Fibroblast of skin of right quadriceps (primary cell): ENCODE results near the gene SLC46A1.

ENCODE experiments used
- DNase-seq: peaks from one replicate; pipeline ENCODE4 v3.0.0-alpha.2; 2013

SLC46A1 gene

GRCh38 chr17:28379814-28380801, 25.9 kb downstream of the SLC46A1 start:
- peak; percentile 36 for DNase-seq

GRCh38 chr17:28372945-28373274, 33.1 kb downstream of the SLC46A1 start:
- DNase-seq = no peak

- no peak for DNase-seq
These were observed 33.6 kb downstream of the SLC46A1 start for GRCh38 chr17:28372203-28372944.

GRCh38 chr17:28371245-28372202, 34.5 kb downstream of the SLC46A1 start, which contains the start of gene SARM1:
Gene SARM1 (plus strand): TSS chr17:28371694. CDS start chr17:28372033, 339 bp downstream.
- peak; percentile 93 for DNase-seq

GRCh38 chr17:28370744-28371103, 35.3 kb downstream of the SLC46A1 start:
- no peak for DNase-seq

- DNase-seq = no peak
These were observed 35.8 kb downstream of the SLC46A1 start, which contains the start of gene VTN for GRCh38 chr17:28370035-28370743. Gene VTN (minus strand): TSS chr17:28370307. CDS start chr17:28370203, 104 bp downstream.

GRCh38 chr17:28369684-28370034, 36.4 kb downstream of the SLC46A1 start:
- no peak for DNase-seq

GRCh38 chr17:28368915-28369683, 36.9 kb downstream of the SLC46A1 start:
- DNase-seq = no peak

- DNase-seq = no peak
These were observed 37.6 kb downstream of the SLC46A1 start for GRCh38 chr17:28368306-28368831.

- DNase-seq = no peak
These were observed 38.2 kb downstream of the SLC46A1 start for GRCh38 chr17:28367641-28368305.

- DNase-seq = no peak
These were observed 39.4 kb downstream of the SLC46A1 start for GRCh38 chr17:28366605-28367004.

- DNase-seq = no peak
These were observed 40.5 kb downstream of the SLC46A1 start for GRCh38 chr17:28365487-28365886.

- no peak for DNase-seq
These were observed 41.2 kb downstream of the SLC46A1 start, which contains the start of gene SEBOX for GRCh38 chr17:28364665-28365363. Gene SEBOX (minus strand): TSS chr17:28365199. CDS start chr17:28365151, 48 bp downstream.

- DNase-seq = no peak
These were observed 42.0 kb downstream of the SLC46A1 start for GRCh38 chr17:28363776-28364650.

- no peak for DNase-seq
These were observed 42.8 kb downstream of the SLC46A1 start for GRCh38 chr17:28363186-28363585.

- DNase-seq = no peak
These were observed 48.2 kb downstream of the SLC46A1 start for GRCh38 chr17:28357901-28358197.

GRCh38 chr17:28357061-28357900, 48.7 kb downstream of the SLC46A1 start, which contains the start of gene POLDIP2:
Gene POLDIP2 (minus strand): TSS chr17:28357527. CDS start chr17:28357448, 79 bp downstream.
- DNase-seq = peak; percentile 94

GRCh38 chr17:28350271-28350670, 55.7 kb downstream of the SLC46A1 start:
- DNase-seq = no peak
